ENCODE measurements around the gene RAPGEF4. TPM values are rescaled to one million over a fixed set of nuclear protein-coding genes. Genes with fewer than 3 reads are reported as not detected.

The RAPGEF4 gene
- total and polyA plus RNA-seq, 2 of the 13 experiments (the other 11 are each of a cell fraction or from before 2014, with no cell fraction given), result 0.78 to 0.91 TPM

- TF ChIP-seq HNF4G (IDR thresholded peaks at IDR 0.05; ENCODE audit: borderline replicate concordance, low read depth, low read length) (peak; percentile 26; the same call in 1 of the 2 replicates), HNF4G (CRISPR knock-in tag; IDR thresholded peaks at IDR 0.05; ENCODE audit: borderline replicate concordance, low read depth) (no peak), HDAC6 (IDR thresholded peaks at IDR 0.05; ENCODE audit: low read depth, low read length) (no peak), AHDC1 (CRISPR knock-in tag; IDR thresholded peaks at IDR 0.05; ENCODE audit: borderline replicate concordance) (peak; percentile 73; the same call in 1 of the 2 replicates), ESRRA (CRISPR knock-in tag; IDR thresholded peaks at IDR 0.05; ENCODE audit: low read depth) (0 out of 2 replicates have a peak, but pooled peaks have one; percentile 19), ZBTB43 (CRISPR knock-in tag; conservative IDR thresholded peaks at IDR 0.05) (0 out of 2 replicates have a peak, but pooled peaks have one; percentile 38), RFX3 (CRISPR knock-in tag; IDR thresholded peaks at IDR 0.05) (no peak), HOXA3 (CRISPR knock-in tag; IDR thresholded peaks at IDR 0.05) (peak; percentile 65), TARDBP (CRISPR knock-in tag; IDR thresholded peaks at IDR 0.05) (peak; percentile 46; the same call in 1 of the 2 replicates), PPARG (CRISPR knock-in tag; conservative IDR thresholded peaks at IDR 0.05) (peak; percentile 46; the same call in 1 of the 2 replicates), HBP1 (CRISPR knock-in tag; IDR thresholded peaks at IDR 0.05; ENCODE audit: low read depth) (no peak), SALL1 (CRISPR knock-in tag; IDR thresholded peaks at IDR 0.05) (peak; percentile 70), MAFG (CRISPR knock-in tag; IDR thresholded peaks at IDR 0.05) (no peak), FOXA3 (CRISPR knock-in tag; IDR thresholded peaks at IDR 0.05) (peak; percentile 63), HNF1A (IDR thresholded peaks at IDR 0.05; ENCODE audit: low read depth) (no peak), HNF1A (CRISPR knock-in tag; IDR thresholded peaks at IDR 0.05; ENCODE audit: borderline replicate concordance) (peak; percentile 49; the same call in 1 of the 2 replicates)
These were observed 267.3 kb downstream of the RAPGEF4 start (continued) for GRCh38 chr2:173002751-173003541.

All from HepG2 (cell line).